ENCODE data around the gene IER3.

Gene IER3

DNA sequence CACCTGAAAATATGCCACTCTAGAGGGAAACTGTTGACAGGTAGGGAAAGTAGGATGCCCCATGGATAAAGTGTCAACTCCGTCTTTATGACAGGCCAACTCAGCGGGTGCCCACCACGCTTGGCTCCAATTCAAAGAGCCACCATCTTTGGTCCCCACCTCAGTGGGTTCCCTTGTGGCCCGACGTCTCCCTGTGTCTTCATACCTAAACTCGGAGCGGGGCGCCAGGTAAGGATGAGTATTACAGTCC, 27.5 kb downstream of the IER3 start:
- no peaks in the 10 kb centered on the region for H3K9me3 Mint-ChIP-seq
- TF ChIP-seq, protein P1, sequence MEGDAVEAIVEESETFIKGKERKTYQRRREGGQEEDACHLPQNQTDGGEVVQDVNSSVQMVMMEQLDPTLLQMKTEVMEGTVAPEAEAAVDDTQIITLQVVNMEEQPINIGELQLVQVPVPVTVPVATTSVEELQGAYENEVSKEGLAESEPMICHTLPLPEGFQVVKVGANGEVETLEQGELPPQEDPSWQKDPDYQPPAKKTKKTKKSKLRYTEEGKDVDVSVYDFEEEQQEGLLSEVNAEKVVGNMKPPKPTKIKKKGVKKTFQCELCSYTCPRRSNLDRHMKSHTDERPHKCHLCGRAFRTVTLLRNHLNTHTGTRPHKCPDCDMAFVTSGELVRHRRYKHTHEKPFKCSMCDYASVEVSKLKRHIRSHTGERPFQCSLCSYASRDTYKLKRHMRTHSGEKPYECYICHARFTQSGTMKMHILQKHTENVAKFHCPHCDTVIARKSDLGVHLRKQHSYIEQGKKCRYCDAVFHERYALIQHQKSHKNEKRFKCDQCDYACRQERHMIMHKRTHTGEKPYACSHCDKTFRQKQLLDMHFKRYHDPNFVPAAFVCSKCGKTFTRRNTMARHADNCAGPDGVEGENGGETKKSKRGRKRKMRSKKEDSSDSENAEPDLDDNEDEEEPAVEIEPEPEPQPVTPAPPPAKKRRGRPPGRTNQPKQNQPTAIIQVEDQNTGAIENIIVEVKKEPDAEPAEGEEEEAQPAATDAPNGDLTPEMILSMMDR (IDR thresholded peaks at IDR 0.05; ENCODE audit: unreplicated experiment in 3 of 3), result no peak
- no peaks in the 10 kb centered on the region for H3K27me3 Mint-ChIP-seq (ENCODE audit: low read depth)
- H3K4me1 Mint-ChIP-seq, result peaks cover 34% of the 10 kb centered on the region
- H3K4me3 Mint-ChIP-seq, result peak overlapping the region; percentile 93 to 95 (median 94)
- H3K27ac Mint-ChIP-seq, result peak overlapping the region; percentile 100
- H3K36me3 Mint-ChIP-seq (ENCODE audit: low read depth), result peaks cover 40% of the 10 kb centered on the region

DNA sequence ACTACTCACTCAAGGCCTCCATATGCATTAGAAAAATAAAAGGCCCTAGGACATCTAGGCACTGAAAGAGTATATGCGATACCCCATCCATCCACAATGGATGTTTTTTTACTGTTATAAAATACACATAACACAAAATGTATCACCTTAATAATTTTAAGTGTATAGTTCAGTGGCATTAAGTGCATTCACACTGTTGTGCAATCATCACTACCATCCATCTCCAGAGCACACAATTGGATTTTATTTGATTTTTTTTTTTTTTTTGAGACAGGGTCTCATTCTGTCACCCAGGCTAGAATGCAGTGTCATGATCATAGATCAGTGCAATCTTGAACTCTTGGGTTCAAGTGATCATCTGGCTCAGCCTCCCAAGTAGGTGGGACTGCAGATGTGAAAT, 30.1 kb downstream of the IER3 start:
- no peaks in the 10 kb centered on the region for H3K9me3 Mint-ChIP-seq
- H3K36me3 Mint-ChIP-seq (ENCODE audit: low read depth), result peaks cover 52% of the 10 kb centered on the region
- no peak overlapping the region for H3K27ac Mint-ChIP-seq
- H3K27me3 Mint-ChIP-seq (ENCODE audit: low read depth), result no peaks in the 10 kb centered on the region
- peaks cover 26% of the 10 kb centered on the region for H3K4me1 Mint-ChIP-seq
- TF ChIP-seq, protein P1 (IDR thresholded peaks at IDR 0.05; ENCODE audit: unreplicated experiment in 3 of 3), result no peak
- H3K4me3 Mint-ChIP-seq, result no peak overlapping the region

DNA sequence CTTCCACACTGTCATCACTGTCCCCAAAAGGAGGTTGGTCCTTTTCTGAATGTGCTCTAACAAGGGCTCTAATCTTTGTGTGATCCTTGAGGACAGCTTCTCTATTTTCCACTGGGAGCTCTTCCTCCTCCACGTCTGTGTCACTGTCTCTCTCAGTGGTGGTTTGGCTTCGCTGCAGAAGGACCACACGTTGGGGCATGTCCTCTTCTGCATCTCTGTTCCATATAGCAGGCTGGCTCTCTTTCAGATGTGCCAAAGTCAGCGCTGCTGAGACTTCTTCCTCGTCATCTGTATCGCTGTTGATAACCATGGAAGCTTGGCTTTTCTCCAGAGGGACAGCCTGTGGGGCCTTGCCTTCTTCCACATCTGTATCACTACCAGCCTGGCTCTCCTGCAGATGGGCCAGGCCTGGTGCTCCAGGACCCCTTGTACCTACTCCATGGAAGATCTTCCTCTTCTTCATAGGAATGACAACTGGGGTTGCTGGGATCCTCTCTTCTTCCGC, 31.9 kb downstream of the IER3 start:
- Mint-ChIP-seq H3K27ac (no peak overlapping the region), H3K9me3 (no peaks in the 10 kb centered on the region), H3K27me3 (ENCODE audit: low read depth) (no peaks in the 10 kb centered on the region), H3K4me3 (no peak overlapping the region), H3K4me1 (peaks cover 19% of the 10 kb centered on the region), H3K36me3 (ENCODE audit: low read depth) (peaks cover 61% of the 10 kb centered on the region)
- TF ChIP-seq, protein P1 (IDR thresholded peaks at IDR 0.05; ENCODE audit: unreplicated experiment in 3 of 3), result no peak

DNA sequence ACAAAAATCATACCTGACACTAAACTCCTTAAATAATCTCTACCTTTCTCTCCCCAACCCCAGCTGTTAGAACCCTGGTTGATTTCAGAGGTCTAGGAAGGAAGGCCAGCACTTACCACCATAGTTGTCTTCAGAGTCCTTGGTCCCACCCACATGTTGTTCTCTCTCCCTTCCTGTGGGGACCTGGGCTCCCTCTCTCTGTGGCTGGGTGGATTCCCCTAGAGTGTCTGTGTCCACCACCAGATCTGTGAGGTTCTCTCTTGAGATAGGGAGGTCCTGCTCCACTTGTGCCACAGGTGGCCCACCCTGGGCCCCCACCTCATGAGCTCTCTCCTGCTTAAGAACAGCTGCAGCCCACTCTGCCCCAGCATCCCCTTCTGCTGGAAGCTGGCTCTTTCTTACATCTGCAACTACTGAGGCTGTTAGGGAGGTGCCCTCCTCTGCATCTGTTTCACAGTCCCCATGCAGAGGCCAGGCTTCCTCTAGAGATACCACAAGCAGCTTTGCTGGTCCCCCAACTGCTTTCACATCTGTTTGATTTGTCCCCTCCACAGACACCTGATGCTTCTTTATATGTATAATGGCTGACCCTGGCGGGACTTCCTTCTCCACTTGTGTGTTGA, 32.5 kb downstream of the IER3 start:
- TF ChIP-seq, protein P1 (IDR thresholded peaks at IDR 0.05; ENCODE audit: unreplicated experiment in 3 of 3), result no peak
- Mint-ChIP-seq H3K4me1 (peaks cover 13% of the 10 kb centered on the region), H3K9me3 (no peaks in the 10 kb centered on the region), H3K27ac (no peak overlapping the region), H3K36me3 (ENCODE audit: low read depth) (peaks cover 64% of the 10 kb centered on the region), H3K27me3 (ENCODE audit: low read depth) (no peaks in the 10 kb centered on the region), H3K4me3 (no peak overlapping the region)

DNA sequence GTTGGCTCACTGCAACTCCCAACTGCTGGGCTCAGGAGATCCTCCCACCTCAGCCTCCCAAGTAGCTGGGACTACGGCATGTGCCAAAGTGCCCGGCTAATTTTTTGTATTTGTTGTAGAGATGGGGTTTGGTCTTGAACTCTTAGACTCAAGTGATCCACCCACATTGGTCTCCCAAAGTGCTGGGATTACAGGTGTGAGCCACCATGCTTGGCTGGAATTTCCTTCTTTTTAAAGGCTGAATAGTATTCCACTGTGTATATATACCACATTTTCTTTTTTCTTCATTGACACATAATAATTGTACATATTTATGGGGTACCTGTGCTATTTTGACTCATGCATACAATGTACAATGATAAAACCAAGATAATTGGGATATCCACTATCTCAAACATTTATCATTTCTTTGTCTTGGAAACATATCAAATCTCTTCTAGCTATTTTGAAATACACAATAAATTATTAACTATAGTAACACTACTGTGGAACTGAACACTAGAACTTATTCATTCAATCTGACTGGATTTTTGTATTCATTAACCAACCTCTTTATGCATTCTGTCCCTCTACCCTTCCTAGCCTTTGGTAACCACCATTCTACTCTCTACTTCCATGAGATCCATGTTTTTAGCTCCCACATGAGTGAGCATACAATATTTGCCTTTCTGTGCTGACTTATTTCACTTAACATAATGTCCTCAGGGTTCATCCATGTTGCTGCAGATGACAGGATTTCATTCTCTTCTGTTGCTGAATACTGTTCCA, 35.1 kb downstream of the IER3 start:
- Mint-ChIP-seq H3K36me3 (ENCODE audit: low read depth) (peaks cover 72% of the 10 kb centered on the region), H3K27me3 (ENCODE audit: low read depth) (no peaks in the 10 kb centered on the region), H3K4me3 (no peak overlapping the region), H3K9me3 (no peaks in the 10 kb centered on the region), H3K27ac (peak overlapping the region; percentile 4 to 88 (median 38)), H3K4me1 (no peaks in the 10 kb centered on the region)
- TF ChIP-seq, protein P1 (IDR thresholded peaks at IDR 0.05; ENCODE audit: unreplicated experiment in 3 of 3), result no peak

Data from nephron (organoid).